ENCODE measurements around the gene GHRHR. TPM values are rescaled to one million over a fixed set of nuclear protein-coding genes. Genes with fewer than 3 reads are reported as not detected.

The GHRHR gene
- total and polyA plus RNA-seq, 10 of the 15 experiments (the other 5 are each of a cell fraction or from before 2014, with no cell fraction given) = not detected

- peak; percentile 34; the same call in 1 of the 2 replicates for TF ChIP-seq TCF12 (IDR thresholded peaks at IDR 0.05; ENCODE audit: low read depth, low read length)
- TF ChIP-seq POU2F2 (IDR thresholded peaks at IDR 0.05; ENCODE audit: borderline replicate concordance, low read depth, low read length) = no peak
- CTCF ChIA-PET = interaction anchor here (1.0 to 2.2 kb wide), 3 partner anchors 9 to 89 kb away, joined by 3 to 10 read pairs (median 4); no protein-coding TSS in a partner anchor
- no TSS peak for BruUV-seq (replicated peaks)
Observed at GRCh38 chr7:31027161-31027965, 63.6 kb downstream of the GHRHR start.

GRCh38 chr7:31028006-31028405 is 64.3 kb downstream of the GHRHR start:
- Histone ChIP-seq H2AFZ (ENCODE audit: control insufficient read depth, low read depth, low read length) (no peak overlapping the region), H3K36me3 (ENCODE audit: control insufficient read depth in 2 of 2, insufficient read depth in 2 of 2, low read length in 1 of 2) (no peaks in the 10 kb centered on the region), H3K4me3 (no peak overlapping the region), H3K4me2 (ENCODE audit: control insufficient read depth, insufficient read depth) (no peak overlapping the region), H3K79me2 (ENCODE audit: control insufficient read depth, insufficient read depth, low read length) (no peaks in the 10 kb centered on the region), H3K9ac (ENCODE audit: control insufficient read depth, insufficient read depth, low read length) (no peak overlapping the region), H3K27me3 (replicated peaks in 1 of 2; ENCODE audit: control insufficient read depth in 2 of 2, insufficient read depth in 2 of 2, low read length in 1 of 2) (no peaks in the 10 kb centered on the region; a peak in 1 of 4 replicates), H3K9me3 (replicated peaks; ENCODE audit: control insufficient read depth, insufficient read depth, low read length) (peaks cover 3% of the 10 kb centered on the region; the same call in 1 of the 3 replicates), H3K4me1 (ENCODE audit: control insufficient read depth, insufficient read depth, low read length) (no peaks in the 10 kb centered on the region; the same call in 1 of the 2 replicates), H3K27ac (ENCODE audit: control insufficient read depth, insufficient read depth) (no peak overlapping the region), H4K20me1 (ENCODE audit: control insufficient read depth, insufficient read depth) (no peaks in the 10 kb centered on the region)
- ChIA-PET POLR2A (no interaction called here), RAD21 (ENCODE audit: unreplicated experiment) (interaction anchor here (1.1 to 1.3 kb wide), 2 partner anchors 95 to 228 kb away, joined by 4 to 5 read pairs; no protein-coding TSS in a partner anchor), CTCF (interaction anchor here (1.5 kb wide), 1 partner anchor 8 kb away, joined by 4 read pairs; no protein-coding TSS in a partner anchor), SMC1A (ENCODE audit: uncharacterized antibody, unreplicated experiment) (no interaction called here)
- in situ Hi-C loops (cut with MboI) = no loop called here
- DNase-seq (ENCODE audit: low read depth, low spot score) = no peak
- ATAC-seq = no peak
- WGBS (ENCODE audit: insufficient coverage, insufficient replicate concordance, low lambda C conversion rate, missing lambda C conversion rate) = 7% methylated on average over 5 of the region's 5 CpGs
- intact Hi-C loops (cut with micrococcal nuclease; ENCODE audit: unreplicated experiment) = no loop called here
- BruUV-seq (replicated peaks) = no TSS peak
- FAIRE-seq = no peak
- no peak for TF ChIP-seq CHD1 (IDR thresholded peaks at IDR 0.05; ENCODE audit: low read depth, low read length)
- no peak for TF ChIP-seq NFXL1 (IDR thresholded peaks at IDR 0.05; ENCODE audit: borderline replicate concordance)
- no peak for TF ChIP-seq JUNB (IDR thresholded peaks at IDR 0.05)
- TF ChIP-seq ZZZ3 (IDR thresholded peaks at IDR 0.05; ENCODE audit: control insufficient read depth, insufficient read length, low read depth) = no peak
- no peak for TF ChIP-seq ZNF217 (IDR thresholded peaks at IDR 0.05)
- no peak for TF ChIP-seq BHLHE40 (IDR thresholded peaks at IDR 0.05; ENCODE audit: borderline replicate concordance in 1 of 2, low read depth in 2 of 2, low read length in 1 of 2)
- no peak for TF ChIP-seq ZNF384 (IDR thresholded peaks at IDR 0.05; ENCODE audit: borderline replicate concordance, low read depth, low read length)
- TF ChIP-seq FOXM1 (IDR thresholded peaks at IDR 0.05; ENCODE audit: low read depth, low read length) = no peak
- TF ChIP-seq EP300 (IDR thresholded peaks at IDR 0.05; ENCODE audit: borderline replicate concordance in 1 of 2, control insufficient read depth in 1 of 2, low read depth in 2 of 2, low read length in 2 of 2) = no peak
- no peak for TF ChIP-seq SMAD5 (IDR thresholded peaks at IDR 0.05; ENCODE audit: low read depth)
- no peak for TF ChIP-seq YY1 (IDR thresholded peaks at IDR 0.05; ENCODE audit: low read depth, low read length)
- TF ChIP-seq RB1 (IDR thresholded peaks at IDR 0.05; ENCODE audit: borderline replicate concordance) = no peak

More at GRCh38 chr7:31027161-31027965, 63.6 kb downstream of the GHRHR start:
- ChIA-PET SMC1A (ENCODE audit: uncharacterized antibody, unreplicated experiment) (interaction anchor here (0.6 to 1.5 kb wide), 2 partner anchors 14 to 107 kb away, joined by 3 to 4 read pairs; no protein-coding TSS in a partner anchor), POLR2A (interaction anchor here (1.3 kb wide), 1 partner anchor 9 kb away, joined by 3 read pairs; no protein-coding TSS in a partner anchor), RAD21 (ENCODE audit: unreplicated experiment) (interaction anchor here (1.1 to 1.3 kb wide), 2 partner anchors 95 to 228 kb away, joined by 4 to 5 read pairs; no protein-coding TSS in a partner anchor)
- ATAC-seq = peak; percentile 79
- DNase-seq (ENCODE audit: low read depth, low spot score) = no peak
- FAIRE-seq = no peak
- H3K4me1 ChIP-seq (ENCODE audit: control insufficient read depth, insufficient read depth, low read length) = no peaks in the 10 kb centered on the region; the same call in 1 of the 2 replicates
- 21% methylated on average over 20 of the region's 20 CpGs for WGBS (ENCODE audit: insufficient coverage, insufficient replicate concordance, low lambda C conversion rate, missing lambda C conversion rate)
- H3K4me2 ChIP-seq (ENCODE audit: control insufficient read depth, insufficient read depth) = peak overlapping the region; percentile 25; the same call in 1 of the 2 replicates
- H2AFZ ChIP-seq (ENCODE audit: control insufficient read depth, low read depth, low read length) = peak overlapping the region; percentile 55
- H4K20me1 ChIP-seq (ENCODE audit: control insufficient read depth, insufficient read depth) = no peaks in the 10 kb centered on the region
- no peaks in the 10 kb centered on the region for H3K27me3 ChIP-seq (replicated peaks in 1 of 2; ENCODE audit: control insufficient read depth in 2 of 2, insufficient read depth in 2 of 2, low read length in 1 of 2)
- no peak overlapping the region for H3K9ac ChIP-seq (ENCODE audit: control insufficient read depth, insufficient read depth, low read length)
- intact Hi-C loops (cut with micrococcal nuclease; ENCODE audit: unreplicated experiment) = no loop called here
- no peak overlapping the region for H3K27ac ChIP-seq (ENCODE audit: control insufficient read depth, insufficient read depth)
- H3K79me2 ChIP-seq (ENCODE audit: control insufficient read depth, insufficient read depth, low read length) = no peaks in the 10 kb centered on the region
- in situ Hi-C loops (cut with MboI) = no loop called here
- H3K36me3 ChIP-seq (ENCODE audit: control insufficient read depth in 2 of 2, insufficient read depth in 2 of 2, low read length in 1 of 2) = no peaks in the 10 kb centered on the region
- H3K4me3 ChIP-seq = no peak overlapping the region
- peaks cover 3% of the 10 kb centered on the region; the same call in 1 of the 3 replicates for H3K9me3 ChIP-seq (replicated peaks; ENCODE audit: control insufficient read depth, insufficient read depth, low read length)

All from GM12878 (cell line).